H1 (cell line): Measurements from ENCODE around the gene ARHGAP24. TPM values are rescaled to one million over a fixed set of nuclear protein-coding genes. Genes with fewer than 3 reads are reported as not detected.

ENCODE experiments used
- CTCF ChIA-PET: fragments of 300-600 bp; sonication (Branson Sonifier 250); formaldehyde crosslinking; loops from one replicate; lab custom pipeline; 2021; ENCODE audit not compliant: partially characterized antibody; lab: Charles Lee
- POLR2A ChIA-PET: fragments of 300-600 bp; sonication (Branson Sonifier 250); formaldehyde crosslinking; loops from one replicate; lab custom pipeline; 2021; ENCODE audit warnings: inconsistent platforms; ENCODE audit not compliant: partially characterized antibody; lab: Charles Lee
- DNase-seq, 2 experiments: peaks; one replicate each; pipeline versions ENCODE4 v3.0.0 to v3.0.0-alpha.2; 2010 to 2022; ENCODE audit warnings: low spot score in 2 of 2, low read depth in 1 of 2, mixed read lengths in 1 of 2
- FAIRE-seq: peaks from 2 replicates; lab custom pipeline; 2011; peaks lifted over from hg19 to GRCh38; lab: Jason Lieb, UNC
- H2AFZ ChIP-seq: 2 replicates; pipeline ENCODE4 v1.8.1; 2012; ENCODE audit warnings: low read length, inconsistent platforms
- H2AK5ac ChIP-seq: 2 replicates; pipeline ENCODE4 v1.6.1; 2013; ENCODE audit warnings: low read depth, low read length
- H2BK120ac ChIP-seq: replicated peaks from 2 replicates; pipeline ENCODE3; 2013; ENCODE audit warnings: low read depth, low read length, inconsistent platforms
- H2BK12ac ChIP-seq: 2 replicates; pipeline ENCODE4 v1.6.1; 2013; ENCODE audit warnings: low read depth, low read length
- H2BK15ac ChIP-seq: 2 replicates; pipeline ENCODE4 v1.6.1; 2013; ENCODE audit warnings: low read length
- H2BK20ac ChIP-seq: 2 replicates; pipeline ENCODE4 v1.6.1; 2013; ENCODE audit warnings: low read length
- H2BK5ac ChIP-seq: 2 replicates; pipeline ENCODE4 v1.6.1; 2013; ENCODE audit warnings: low read depth, low read length
- H3K14ac ChIP-seq: 2 replicates; pipeline ENCODE4 v1.6.1; 2013; ENCODE audit warnings: inconsistent platforms; ENCODE audit not compliant: insufficient read length
- H3K18ac ChIP-seq: 2 replicates; pipeline ENCODE4 v1.6.1; 2013; ENCODE audit warnings: low read length; ENCODE audit errors: extremely low read depth
- H3K23ac ChIP-seq: 2 replicates; pipeline ENCODE4 v1.6.1; 2013; ENCODE audit warnings: inconsistent platforms; ENCODE audit not compliant: insufficient read length
- H3K23me2 ChIP-seq: 2 replicates; pipeline ENCODE4 v1.6.1; 2013; ENCODE audit warnings: low read depth, low read length
- H3K27ac ChIP-seq: 2 replicates; pipeline ENCODE4 v1.6.1; 2011; ENCODE audit warnings: low read depth, low read length, inconsistent platforms
- H3K27me3 ChIP-seq, 4 experiments: replicated peaks in 1 of 4; 1 replicate in 1 of 4; 2 replicates in 3 of 4; pipeline versions ENCODE4 v1.6.1 to v1.8.1; 2011 to 2013; ENCODE audit warnings: low read length in 3 of 4, mild to moderate bottlenecking in 3 of 4, inconsistent platforms in 2 of 4, mixed read lengths in 2 of 4, moderate library complexity in 1 of 4; ENCODE audit not compliant: control insufficient read depth in 3 of 4, insufficient read depth in 3 of 4; ENCODE audit errors: extremely low read depth in 1 of 4
- H3K36me3 ChIP-seq, 4 experiments: 2 replicates each; pipeline versions ENCODE4 v1.6.1 to v1.8.1; 2011 to 2013; ENCODE audit warnings: mild to moderate bottlenecking in 4 of 4, low read length in 3 of 4, moderate library complexity in 2 of 4, control low read depth in 1 of 4, inconsistent platforms in 1 of 4; ENCODE audit not compliant: insufficient read depth in 4 of 4, control insufficient read depth in 2 of 4
- H3K4ac ChIP-seq: replicated peaks from 2 replicates; pipeline ENCODE3; 2013; ENCODE audit warnings: low read length, low read depth, mixed read lengths, inconsistent platforms; ENCODE audit not compliant: insufficient read length
- H3K4me1 ChIP-seq, 4 experiments: replicated peaks in 1 of 4; 1 replicate in 1 of 4; 2 replicates in 3 of 4; pipeline versions ENCODE4 v1.6.1 to v1.8.1; 2011 to 2013; ENCODE audit warnings: low read length in 3 of 4, inconsistent platforms in 2 of 4, mixed read lengths in 1 of 4; ENCODE audit not compliant: insufficient read depth in 4 of 4, control insufficient read depth in 3 of 4
- H3K4me2 ChIP-seq, 2 experiments: 2 replicates each; pipeline versions ENCODE4 v1.6.1 to v1.8.1; 2011 to 2013; ENCODE audit warnings: low read depth in 2 of 2, low read length in 2 of 2, control low read depth in 1 of 2, inconsistent platforms in 1 of 2, mild to moderate bottlenecking in 1 of 2; ENCODE audit not compliant: insufficient read depth in 1 of 2
- H3K4me3 ChIP-seq, 4 experiments: fragments of 200-600, 300-600 bp in 1 of 4; sonication (generic), shearing (Covaris generic), sonication (Bioruptor Twin) in 1 of 4; 2 replicates each; pipeline versions ENCODE4 v1.5.1 to v1.8.1; 2011 to 2016; ENCODE audit warnings: low read length in 4 of 4, low read depth in 3 of 4, control low read depth in 2 of 4, inconsistent platforms in 2 of 4, mild to moderate bottlenecking in 2 of 4, mixed read lengths in 1 of 4, moderate library complexity in 1 of 4; ENCODE audit not compliant: insufficient read depth in 2 of 4; ENCODE audit errors: extremely low read depth in 1 of 4
- H3K56ac ChIP-seq: replicated peaks from 2 replicates; pipeline ENCODE3; 2013; ENCODE audit warnings: low read depth, mild to moderate bottlenecking, mixed read lengths, low read length, inconsistent platforms; ENCODE audit not compliant: insufficient read length
- H3K79me1 ChIP-seq: 2 replicates; pipeline ENCODE4 v1.6.1; 2013; ENCODE audit warnings: low read depth, low read length, control low read depth
- H3K79me2 ChIP-seq, 2 experiments: 2 replicates each; pipeline versions ENCODE4 v1.6.1 to v1.8.1; 2012 to 2013; ENCODE audit warnings: low read length in 2 of 2, mild to moderate bottlenecking in 2 of 2, inconsistent platforms in 1 of 2; ENCODE audit not compliant: insufficient read depth in 2 of 2, control insufficient read depth in 1 of 2
- H3K9ac ChIP-seq, 4 experiments: replicated peaks in 1 of 4; 1 replicate in 1 of 4; 2 replicates in 3 of 4; pipeline versions ENCODE4 v1.6.1 to v1.8.1; 2011 to 2013; ENCODE audit warnings: low read depth in 3 of 4, low read length in 3 of 4, control low read depth in 2 of 4, mild to moderate bottlenecking in 2 of 4, moderate library complexity in 2 of 4, inconsistent platforms in 1 of 4; ENCODE audit errors: extremely low read depth in 1 of 4
- H3K9me3 ChIP-seq, 2 experiments: 2 replicates each; pipeline versions ENCODE4 v1.6.1 to v1.8.1; 2012 to 2013; ENCODE audit warnings: mild to moderate bottlenecking in 2 of 2, moderate library complexity in 2 of 2, control low read depth in 1 of 2, inconsistent platforms in 1 of 2, low read depth in 1 of 2, low read length in 1 of 2, mixed read lengths in 1 of 2; ENCODE audit not compliant: insufficient read depth in 2 of 2
- H4K20me1 ChIP-seq, 2 experiments: replicated peaks in 1 of 2; 2 replicates each; pipeline versions ENCODE3 to v1.8.1; 2011 to 2013; ENCODE audit warnings: inconsistent platforms in 2 of 2, low read length in 2 of 2, mild to moderate bottlenecking in 1 of 2; ENCODE audit not compliant: insufficient read depth in 2 of 2, control insufficient read depth in 1 of 2
- H4K5ac ChIP-seq: 2 replicates; pipeline ENCODE4 v1.6.1; 2013; ENCODE audit warnings: low read length, low read depth, mixed read lengths, inconsistent platforms; ENCODE audit not compliant: insufficient read length
- H4K8ac ChIP-seq: 2 replicates; pipeline ENCODE4 v1.8.0; 2013; ENCODE audit warnings: mild to moderate bottlenecking, moderate library complexity, low read length, inconsistent platforms; ENCODE audit not compliant: insufficient read depth; ENCODE audit errors: extremely low read depth
- H4K91ac ChIP-seq: replicated peaks from 2 replicates; pipeline ENCODE3; 2013; ENCODE audit warnings: low read length, mixed read lengths, inconsistent platforms; ENCODE audit not compliant: insufficient read length
- CHD2 ChIP-seq: IDR thresholded peaks from 2 replicates; pipeline ENCODE4 v1.6.1; 2012; ENCODE audit warnings: low read length, improper control_type of control experiment
- NRF1 ChIP-seq: IDR thresholded peaks from 2 replicates; pipeline ENCODE4 v1.6.1; 2011; ENCODE audit warnings: mild to moderate bottlenecking, low read depth, low read length, improper control_type of control experiment
- WGBS, 2 experiments: shearing (Covaris generic) in 1 of 2; methylation state at CpG; one replicate each; pipeline versions ENCODE4 v1.1.6 to v1.1.7; 2013 to 2015; ENCODE audit warnings: low lambda C conversion rate in 2 of 2, mixed read lengths in 2 of 2, inconsistent platforms in 1 of 2, low coverage in 1 of 2, missing lambda C conversion rate in 1 of 2; ENCODE audit not compliant: insufficient replicate concordance in 2 of 2, insufficient coverage in 1 of 2, insufficient read length in 1 of 2; ENCODE audit errors: extremely low coverage in 1 of 2, missing lambda C conversion rate in 1 of 2; 5-methylcytosine and 5-hydroxymethylcytosine counted together
- polyA plus RNA-seq, 7 experiments: library from polyadenylated mRNA; depleted of rRNA in 3 of 7; stranded (reverse) in 5 of 7; unstranded in 2 of 7; fragments of >200 nt in 5 of 7; fragments of 200-250 nt in 2 of 7; gene quantifications; 1 replicate in 5 of 7; 2 replicates in 1 of 7; 4 replicates in 1 of 7; pipeline versions ENCODE4 v1.2.1 to v1.2.3, GENCODE V29; 2011 to 2013; ENCODE audit warnings: missing spikeins in 2 of 7, mixed read lengths in 2 of 7
- total RNA-seq: library from RNA; stranded (reverse); fragmentation: NEBNext Ultra II Directional; extraction: Animal tissue kit (Norgen Biotek cat#: 25700); gene quantifications from 2 replicates; pipeline ENCODE4 v1.2.1, GENCODE V29; 2021

The ARHGAP24 gene
- total and polyA plus RNA-seq, 2 of the 8 experiments (the other 6 are each of a cell fraction or from before 2014, with no cell fraction given): 0.08 to 0.50 TPM

DNA sequence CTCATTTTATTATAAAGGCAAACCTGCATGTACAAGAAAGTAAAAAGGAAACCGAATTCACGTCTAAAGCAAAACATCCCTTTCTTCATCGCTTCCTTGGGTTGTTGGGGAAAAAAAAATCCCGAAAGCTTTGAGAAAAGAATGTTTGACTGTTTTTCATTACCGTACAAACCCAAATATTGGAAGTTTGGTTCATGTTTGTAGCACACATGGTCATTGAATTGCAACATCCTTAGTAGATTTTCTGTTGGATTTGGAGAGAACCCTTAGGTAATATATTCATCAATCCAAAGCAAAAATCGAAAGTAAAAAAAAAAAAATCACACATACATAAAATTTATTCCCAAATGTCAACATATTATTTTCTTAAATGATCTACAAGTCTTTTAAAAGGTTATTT, 464.6 kb downstream of the ARHGAP24 start:
- Histone ChIP-seq H2BK5ac (no peak overlapping the region), H2BK120ac (no peak overlapping the region), H3K4me2 (no peak overlapping the region), H3K79me2 (no peaks in the 10 kb centered on the region), H3K27ac (no peak overlapping the region), H3K9ac (no peak overlapping the region), H2AFZ (no peak overlapping the region), H4K8ac (no peak overlapping the region), H3K9me3 (no peaks in the 10 kb centered on the region), H3K23me2 (no peaks in the 10 kb centered on the region), H3K14ac (no peak overlapping the region), H3K79me1 (no peaks in the 10 kb centered on the region), H4K91ac (no peak overlapping the region), H4K5ac (no peak overlapping the region), H2BK15ac (no peak overlapping the region), H3K4ac (no peak overlapping the region), H3K23ac (no peak overlapping the region), H4K20me1 (no peaks in the 10 kb centered on the region), H2AK5ac (no peak overlapping the region), H2BK12ac (no peak overlapping the region), H3K18ac (no peak overlapping the region), H3K56ac (no peak overlapping the region), H3K4me1 (no peaks in the 10 kb centered on the region), H3K36me3 (no peaks in the 10 kb centered on the region; a peak in 1 of 8 replicates), H3K4me3 (no peak overlapping the region), H2BK20ac (no peak overlapping the region), H3K27me3 (no peaks in the 10 kb centered on the region)
- WGBS, 2 experiments: 80% methylated on average over 6 of the region's 6 CpGs; no CpG with 5 or more reads in 1 of the 2 experiments
- TF ChIP-seq NRF1 (no peak), CHD2 (no peak)
- DNase-seq: no peak
- ChIA-PET POLR2A (no interaction called here), CTCF (interaction anchor here (1.0 to 1.8 kb wide), 2 partner anchors 10 to 31 kb away, joined by 3 to 5 read pairs; no protein-coding TSS in a partner anchor)
- FAIRE-seq: no peak
